ENCODE results near the gene SYT6.

The SYT6 gene

DNA sequence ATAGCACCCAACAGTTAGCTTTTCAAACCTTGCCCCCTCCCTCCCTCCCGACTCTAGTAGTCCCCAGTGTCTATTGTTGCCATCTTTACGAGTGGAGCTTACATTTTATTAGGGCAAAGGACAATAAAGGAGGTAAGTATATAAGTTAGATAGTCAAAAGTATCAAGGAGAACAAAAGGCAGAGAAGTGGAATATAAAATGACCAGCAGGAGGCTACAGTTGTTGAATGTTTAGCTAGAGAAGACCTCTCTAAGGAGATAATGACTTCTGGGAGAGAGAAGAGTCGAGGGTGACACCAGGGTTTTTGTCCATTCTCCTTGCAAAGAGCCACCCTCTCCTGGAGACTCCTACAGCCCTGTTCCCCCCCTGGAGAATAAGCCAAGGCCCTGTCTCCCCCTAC is 48.7 kb downstream of the SYT6 start:
- 90% methylated on average over 2 of the region's 3 CpGs for WGBS

DNA sequence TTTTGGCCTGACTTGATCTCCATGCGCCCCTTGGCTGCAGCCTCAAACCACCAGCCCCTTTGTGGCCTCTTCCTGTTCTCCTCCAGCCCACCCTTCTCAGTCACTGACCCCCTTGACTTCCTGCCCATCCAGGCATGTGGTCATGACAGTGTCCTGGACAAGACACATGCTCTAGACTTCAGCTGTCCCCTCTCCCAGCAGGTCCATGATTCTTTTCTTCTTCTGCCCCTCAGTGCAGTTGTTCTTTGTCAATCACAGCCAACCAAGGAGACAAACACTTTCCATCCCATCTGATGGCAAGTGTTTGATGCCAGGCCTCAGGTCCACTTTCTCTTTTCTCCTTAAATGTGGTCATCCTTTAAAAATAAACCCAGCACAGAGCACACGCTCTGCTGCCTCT is 49.7 kb downstream of the SYT6 start:
- 88% methylated on average over 2 of the region's 2 CpGs for WGBS
- no peaks in the 10 kb centered on the region for H3K27me3 ChIP-seq (ENCODE audit: insufficient read depth, low read length)

More for the DNA sequence above, 48.7 kb downstream of the SYT6 start:
- no peaks in the 10 kb centered on the region for H3K9me3 ChIP-seq (ENCODE audit: insufficient read depth, low read depth, low read length)
- H3K9ac ChIP-seq (ENCODE audit: low read depth, low read length): no peak overlapping the region
- H3K36me3 ChIP-seq (ENCODE audit: insufficient read depth, low read length): peaks cover 75% of the 10 kb centered on the region
- H3K27me3 ChIP-seq (ENCODE audit: insufficient read depth, low read length): no peaks in the 10 kb centered on the region
- H3K4me3 ChIP-seq (ENCODE audit: low read length): no peak overlapping the region
- peaks cover 26% of the 10 kb centered on the region; the same call in 1 of the 2 replicates for H3K4me1 ChIP-seq (ENCODE audit: insufficient read depth, low read length)
- H3K27ac ChIP-seq (ENCODE audit: low read depth, low read length): no peak overlapping the region

DNA sequence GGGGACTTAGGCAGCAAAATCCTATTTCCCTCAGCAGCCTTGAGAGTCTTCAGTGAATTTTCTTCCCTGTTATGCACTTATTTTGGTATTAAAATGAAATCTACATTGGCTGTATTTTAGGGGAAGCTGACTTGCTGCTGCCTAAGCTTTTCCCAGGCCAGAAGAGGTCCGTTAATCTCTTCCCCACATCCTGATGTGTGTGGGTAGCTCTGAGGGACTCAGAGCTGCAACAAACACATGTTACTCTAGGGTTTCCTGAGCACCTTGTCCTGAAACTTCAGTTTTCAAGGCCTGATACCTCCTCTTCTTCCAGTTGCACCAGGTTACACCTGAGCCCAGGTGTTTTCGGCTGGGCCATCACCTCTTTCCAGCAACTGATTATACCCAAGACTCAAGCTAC is 51.5 kb downstream of the SYT6 start:
- no peak overlapping the region for H3K4me3 ChIP-seq (ENCODE audit: low read length)
- H3K4me1 ChIP-seq (ENCODE audit: insufficient read depth, low read length): peaks cover 13% of the 10 kb centered on the region; the same call in 1 of the 2 replicates
- no peaks in the 10 kb centered on the region for H3K27me3 ChIP-seq (ENCODE audit: insufficient read depth, low read length)
- peaks cover 76% of the 10 kb centered on the region for H3K36me3 ChIP-seq (ENCODE audit: insufficient read depth, low read length)
- WGBS: 98% methylated on average over 2 of the region's 2 CpGs
- H3K9ac ChIP-seq (ENCODE audit: low read depth, low read length): no peak overlapping the region
- no peak overlapping the region for H3K27ac ChIP-seq (ENCODE audit: low read depth, low read length)
- no peaks in the 10 kb centered on the region for H3K9me3 ChIP-seq (ENCODE audit: insufficient read depth, low read depth, low read length)

More for the DNA sequence above, 49.7 kb downstream of the SYT6 start:
- Histone ChIP-seq H3K36me3 (ENCODE audit: insufficient read depth, low read length) (peaks cover 75% of the 10 kb centered on the region), H3K27ac (ENCODE audit: low read depth, low read length) (no peak overlapping the region), H3K9ac (ENCODE audit: low read depth, low read length) (no peak overlapping the region), H3K4me3 (ENCODE audit: low read length) (no peak overlapping the region), H3K4me1 (ENCODE audit: insufficient read depth, low read length) (peaks cover 20% of the 10 kb centered on the region; the same call in 1 of the 2 replicates), H3K9me3 (ENCODE audit: insufficient read depth, low read depth, low read length) (no peaks in the 10 kb centered on the region)

GRCh38 chr1:114100148-114100547 is 53.5 kb downstream of the SYT6 start:
- H3K4me3 ChIP-seq (ENCODE audit: low read length): no peak overlapping the region
- no peaks in the 10 kb centered on the region for H3K27me3 ChIP-seq (ENCODE audit: insufficient read depth, low read length)
- H3K9ac ChIP-seq (ENCODE audit: low read depth, low read length): no peak overlapping the region
- H3K27ac ChIP-seq (ENCODE audit: low read depth, low read length): no peak overlapping the region
- peaks cover 90% of the 10 kb centered on the region for H3K36me3 ChIP-seq (ENCODE audit: insufficient read depth, low read length)
- H3K9me3 ChIP-seq (ENCODE audit: insufficient read depth, low read depth, low read length): no peaks in the 10 kb centered on the region
- 95% methylated on average over 6 of the region's 6 CpGs for WGBS
- H3K4me1 ChIP-seq (ENCODE audit: insufficient read depth, low read length): peaks cover 4% of the 10 kb centered on the region

- H3K27ac ChIP-seq (ENCODE audit: low read depth, low read length): no peak overlapping the region
- no peaks in the 10 kb centered on the region for H3K27me3 ChIP-seq (ENCODE audit: insufficient read depth, low read length)
- H3K4me3 ChIP-seq (ENCODE audit: low read length): no peak overlapping the region
- WGBS: 96% methylated on average over 4 of the region's 4 CpGs
- H3K4me1 ChIP-seq (ENCODE audit: insufficient read depth, low read length): peaks cover 11% of the 10 kb centered on the region
- H3K36me3 ChIP-seq (ENCODE audit: insufficient read depth, low read length): peaks cover 95% of the 10 kb centered on the region
- no peak overlapping the region for H3K9ac ChIP-seq (ENCODE audit: low read depth, low read length)
- no peaks in the 10 kb centered on the region for H3K9me3 ChIP-seq (ENCODE audit: insufficient read depth, low read depth, low read length)
Measured at GRCh38 chr1:114099268-114099667, 54.4 kb downstream of the SYT6 start.

- peaks cover 95% of the 10 kb centered on the region for H3K36me3 ChIP-seq (ENCODE audit: insufficient read depth, low read length)
- peaks cover 20% of the 10 kb centered on the region for H3K4me1 ChIP-seq (ENCODE audit: insufficient read depth, low read length)
- no peaks in the 10 kb centered on the region for H3K9me3 ChIP-seq (ENCODE audit: insufficient read depth, low read depth, low read length)
- 95% methylated on average over 3 of the region's 3 CpGs for WGBS
- H3K9ac ChIP-seq (ENCODE audit: low read depth, low read length): no peak overlapping the region
- no peak overlapping the region for H3K27ac ChIP-seq (ENCODE audit: low read depth, low read length)
- H3K27me3 ChIP-seq (ENCODE audit: insufficient read depth, low read length): no peaks in the 10 kb centered on the region
- no peak overlapping the region for H3K4me3 ChIP-seq (ENCODE audit: low read length)
Measured at GRCh38 chr1:114097109-114097508, 56.6 kb downstream of the SYT6 start.

- Histone ChIP-seq H3K27ac (ENCODE audit: low read depth, low read length) (no peak overlapping the region), H3K4me1 (ENCODE audit: insufficient read depth, low read length) (peaks cover 22% of the 10 kb centered on the region), H3K9ac (ENCODE audit: low read depth, low read length) (no peak overlapping the region), H3K4me3 (ENCODE audit: low read length) (no peak overlapping the region), H3K9me3 (ENCODE audit: insufficient read depth, low read depth, low read length) (no peaks in the 10 kb centered on the region), H3K36me3 (ENCODE audit: insufficient read depth, low read length) (peaks cover 95% of the 10 kb centered on the region), H3K27me3 (ENCODE audit: insufficient read depth, low read length) (no peaks in the 10 kb centered on the region)
- WGBS: 89% methylated on average over 9 of the region's 9 CpGs
Measured at GRCh38 chr1:114094675-114095074, 59.0 kb downstream of the SYT6 start.

DNA sequence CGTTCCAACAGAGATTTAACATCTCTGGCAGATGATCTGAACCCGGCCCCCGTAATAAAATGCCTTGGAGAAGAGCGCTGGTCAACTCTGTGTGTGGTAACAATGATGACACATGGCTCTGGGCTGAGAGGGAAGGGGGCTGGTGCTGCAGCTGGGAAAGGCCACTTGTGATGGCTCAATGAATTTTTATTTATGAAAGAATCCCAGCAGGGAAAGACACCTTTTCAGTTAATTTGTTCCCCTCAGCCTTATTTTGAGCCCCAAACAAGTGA is 59.4 kb downstream of the SYT6 start:
- Histone ChIP-seq H3K9ac (ENCODE audit: low read depth, low read length) (no peak overlapping the region), H3K4me3 (ENCODE audit: low read length) (no peak overlapping the region), H3K36me3 (ENCODE audit: insufficient read depth, low read length) (peaks cover 93% of the 10 kb centered on the region), H3K9me3 (ENCODE audit: insufficient read depth, low read depth, low read length) (no peaks in the 10 kb centered on the region), H3K4me1 (ENCODE audit: insufficient read depth, low read length) (peaks cover 26% of the 10 kb centered on the region), H3K27ac (ENCODE audit: low read depth, low read length) (no peak overlapping the region), H3K27me3 (ENCODE audit: insufficient read depth, low read length) (no peaks in the 10 kb centered on the region)
- 87% methylated on average over 4 of the region's 4 CpGs for WGBS

GRCh38 chr1:114093624-114094362 is 59.9 kb downstream of the SYT6 start:
- WGBS: 82% methylated on average over 4 of the region's 4 CpGs
- no peak overlapping the region for H3K27ac ChIP-seq (ENCODE audit: low read depth, low read length)
- H3K4me3 ChIP-seq (ENCODE audit: low read length): no peak overlapping the region
- no peak overlapping the region for H3K9ac ChIP-seq (ENCODE audit: low read depth, low read length)
- peaks cover 88% of the 10 kb centered on the region for H3K36me3 ChIP-seq (ENCODE audit: insufficient read depth, low read length)
- peaks cover 31% of the 10 kb centered on the region for H3K4me1 ChIP-seq (ENCODE audit: insufficient read depth, low read length)
- no peaks in the 10 kb centered on the region for H3K9me3 ChIP-seq (ENCODE audit: insufficient read depth, low read depth, low read length)
- H3K27me3 ChIP-seq (ENCODE audit: insufficient read depth, low read length): no peaks in the 10 kb centered on the region

DNA sequence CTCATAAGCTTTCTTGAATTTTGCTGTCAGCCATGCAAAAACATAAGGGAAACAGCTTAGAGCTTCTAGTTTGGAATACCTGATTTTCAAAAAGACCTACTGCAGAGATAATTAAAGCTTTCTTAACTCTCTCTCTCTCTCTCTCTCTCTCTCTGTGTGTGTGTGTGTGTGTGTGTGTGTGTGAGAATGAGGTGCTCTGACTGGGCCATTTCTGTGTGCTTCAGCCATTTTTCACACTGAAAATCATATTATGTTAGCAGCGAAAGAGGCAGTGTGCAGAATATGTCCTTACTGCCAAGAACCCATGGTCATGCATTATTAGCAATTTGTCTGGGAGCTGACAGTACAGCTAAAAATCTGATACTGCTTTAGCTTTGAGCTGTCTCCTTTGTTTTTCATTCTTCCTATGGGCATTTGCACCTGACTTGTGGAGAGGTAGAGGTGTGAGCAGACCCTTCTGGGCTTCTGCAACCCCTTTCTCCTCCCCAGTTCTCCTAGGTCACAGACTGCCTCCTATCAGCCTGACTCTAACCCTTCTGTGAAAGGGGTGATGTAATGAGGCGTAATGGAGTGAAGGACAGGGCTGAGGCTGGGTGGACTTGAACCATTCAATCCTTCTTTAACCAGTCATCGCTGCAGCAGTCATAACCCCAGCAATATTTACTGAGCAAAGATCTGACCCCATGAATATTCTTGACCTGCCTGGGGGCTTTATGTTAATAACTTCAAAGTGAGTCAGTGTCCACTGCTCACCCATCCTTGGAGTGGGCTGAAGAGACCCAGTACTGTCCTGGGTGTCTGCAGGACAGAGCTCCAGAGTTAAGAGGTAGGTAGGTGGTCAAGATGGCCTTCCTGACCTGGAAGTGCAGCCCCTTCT is 61.2 kb downstream of the SYT6 start:
- Histone ChIP-seq H3K36me3 (ENCODE audit: insufficient read depth, low read length) (peaks cover 74% of the 10 kb centered on the region), H3K9me3 (ENCODE audit: insufficient read depth, low read depth, low read length) (no peaks in the 10 kb centered on the region), H3K4me3 (ENCODE audit: low read length) (no peak overlapping the region), H3K27ac (ENCODE audit: low read depth, low read length) (no peak overlapping the region), H3K4me1 (ENCODE audit: insufficient read depth, low read length) (peaks cover 38% of the 10 kb centered on the region), H3K27me3 (ENCODE audit: insufficient read depth, low read length) (no peaks in the 10 kb centered on the region), H3K9ac (ENCODE audit: low read depth, low read length) (no peak overlapping the region)
- WGBS: 95% methylated on average over 2 of the region's 3 CpGs

GRCh38 chr1:114091711-114092110 is 62.0 kb downstream of the SYT6 start:
- peaks cover 67% of the 10 kb centered on the region for H3K36me3 ChIP-seq (ENCODE audit: insufficient read depth, low read length)
- no peak overlapping the region for H3K27ac ChIP-seq (ENCODE audit: low read depth, low read length)
- H3K4me3 ChIP-seq (ENCODE audit: low read length): no peak overlapping the region
- no peaks in the 10 kb centered on the region for H3K27me3 ChIP-seq (ENCODE audit: insufficient read depth, low read length)
- H3K4me1 ChIP-seq (ENCODE audit: insufficient read depth, low read length): peaks cover 38% of the 10 kb centered on the region
- no peaks in the 10 kb centered on the region for H3K9me3 ChIP-seq (ENCODE audit: insufficient read depth, low read depth, low read length)
- WGBS: 96% methylated on average over 10 of the region's 10 CpGs
- H3K9ac ChIP-seq (ENCODE audit: low read depth, low read length): no peak overlapping the region

Data from HUES64 (cell line).